Muscle layer of duodenum (tissue), 2 donors: Measurements from ENCODE around the gene RRM2.

ENCODE experiments used
- H3K27ac ChIP-seq: one replicate; pipeline ENCODE4 v1.7.0; 2013; ENCODE audit warnings: mild to moderate bottlenecking, low read length
- H3K27me3 ChIP-seq: one replicate; pipeline ENCODE4 v1.7.0; 2013; ENCODE audit warnings: low read depth, mild to moderate bottlenecking, control low read depth, low read length
- H3K36me3 ChIP-seq, 2 donors: one replicate each; pipeline ENCODE4 v1.7.0; 2013; ENCODE audit warnings: low read length in 2 of 2, control low read depth in 1 of 2, mild to moderate bottlenecking in 1 of 2; ENCODE audit not compliant: insufficient read depth in 2 of 2, control insufficient read depth in 1 of 2
- H3K4me1 ChIP-seq, 2 donors: one replicate each; pipeline ENCODE4 v1.7.0; 2013; ENCODE audit warnings: low read length in 2 of 2, mild to moderate bottlenecking in 2 of 2, control low read depth in 1 of 2, moderate library complexity in 1 of 2; ENCODE audit not compliant: insufficient read depth in 2 of 2, control insufficient read depth in 1 of 2
- H3K4me3 ChIP-seq, 2 donors: one replicate each; pipeline ENCODE4 v1.7.0; 2013; ENCODE audit warnings: low read length in 2 of 2, low read depth in 1 of 2, mild to moderate bottlenecking in 1 of 2
- H3K9me3 ChIP-seq, 2 donors: one replicate each; pipeline ENCODE4 v1.7.0; 2013; ENCODE audit warnings: low read length in 2 of 2, control low read depth in 1 of 2, mild to moderate bottlenecking in 1 of 2; ENCODE audit not compliant: control insufficient read depth in 1 of 2
- donor health status: healthy.

Gene RRM2

GRCh38 chr2:10080536-10081304, 41.8 kb upstream of the RRM2 start:
- Histone ChIP-seq H3K27ac (no peak overlapping the region), H3K4me3 (peak overlapping the region in 1 of 2 donors; percentile 59), H3K27me3 (peaks cover 9% of the 10 kb centered on the region), H3K9me3 (no peaks in the 10 kb centered on the region), H3K4me1 (peaks cover 0 to 33% of the 10 kb centered on the region in 2 donors), H3K36me3 (no peaks in the 10 kb centered on the region)

- Histone ChIP-seq H3K27ac (no peak overlapping the region), H3K4me3 (no peak overlapping the region), H3K27me3 (peaks cover 7% of the 10 kb centered on the region)
Observed at GRCh38 chr2:10083046-10083445, 39.5 kb upstream of the RRM2 start.

GRCh38 chr2:10083692-10084211, 38.8 kb upstream of the RRM2 start:
- Histone ChIP-seq H3K4me3 (peak overlapping the region in 1 of 2 donors; percentile 33), H3K27me3 (no peaks in the 10 kb centered on the region), H3K36me3 (no peaks in the 10 kb centered on the region), H3K9me3 (no peaks in the 10 kb centered on the region), H3K4me1 (peaks cover 0 to 26% of the 10 kb centered on the region in 2 donors), H3K27ac (no peak overlapping the region)

More at GRCh38 chr2:10083046-10083445, 39.5 kb upstream of the RRM2 start:
- Histone ChIP-seq H3K4me1 (peaks cover 0 to 32% of the 10 kb centered on the region in 2 donors), H3K36me3 (no peaks in the 10 kb centered on the region), H3K9me3 (no peaks in the 10 kb centered on the region)

GRCh38 chr2:10084223-10084865, 38.2 kb upstream of the RRM2 start:
- Histone ChIP-seq H3K9me3 (no peaks in the 10 kb centered on the region), H3K4me3 (no peak overlapping the region), H3K27me3 (no peaks in the 10 kb centered on the region), H3K4me1 (peaks cover 0 to 23% of the 10 kb centered on the region in 2 donors), H3K36me3 (no peaks in the 10 kb centered on the region), H3K27ac (no peak overlapping the region)

GRCh38 chr2:10085043-10085667, 37.4 kb upstream of the RRM2 start:
- Histone ChIP-seq H3K27ac (no peak overlapping the region), H3K27me3 (no peaks in the 10 kb centered on the region)

GRCh38 chr2:10085668-10086059, 36.9 kb upstream of the RRM2 start:
- no peak overlapping the region for H3K4me3 ChIP-seq
- H3K27me3 ChIP-seq, result no peaks in the 10 kb centered on the region
- H3K36me3 ChIP-seq, result no peaks in the 10 kb centered on the region
- H3K27ac ChIP-seq, result no peak overlapping the region
- H3K9me3 ChIP-seq, result no peaks in the 10 kb centered on the region
- H3K4me1 ChIP-seq, result peaks cover 0 to 19% of the 10 kb centered on the region in 2 donors

More at GRCh38 chr2:10085043-10085667, 37.4 kb upstream of the RRM2 start:
- H3K4me3 ChIP-seq, result no peak overlapping the region
- H3K4me1 ChIP-seq, result peaks cover 0 to 21% of the 10 kb centered on the region in 2 donors
- H3K36me3 ChIP-seq, result no peaks in the 10 kb centered on the region
- no peaks in the 10 kb centered on the region for H3K9me3 ChIP-seq

- Histone ChIP-seq H3K4me3 (no peak overlapping the region), H3K27me3 (no peaks in the 10 kb centered on the region), H3K9me3 (no peaks in the 10 kb centered on the region), H3K27ac (no peak overlapping the region), H3K36me3 (no peaks in the 10 kb centered on the region), H3K4me1 (peaks cover 0 to 21% of the 10 kb centered on the region in 2 donors)
Observed at GRCh38 chr2:10086950-10087349, 35.6 kb upstream of the RRM2 start.

- no peaks in the 10 kb centered on the region for H3K36me3 ChIP-seq
- H3K27ac ChIP-seq, result no peak overlapping the region
- H3K4me1 ChIP-seq, result peaks cover 0 to 21% of the 10 kb centered on the region in 2 donors
- H3K27me3 ChIP-seq, result no peaks in the 10 kb centered on the region
- no peak overlapping the region for H3K4me3 ChIP-seq
- H3K9me3 ChIP-seq, result no peaks in the 10 kb centered on the region
Observed at GRCh38 chr2:10087360-10087759, 35.2 kb upstream of the RRM2 start.

GRCh38 chr2:10089565-10090190, 32.9 kb upstream of the RRM2 start:
- no peak overlapping the region for H3K4me3 ChIP-seq
- H3K27me3 ChIP-seq, result no peaks in the 10 kb centered on the region
- H3K27ac ChIP-seq, result no peak overlapping the region
- no peaks in the 10 kb centered on the region for H3K9me3 ChIP-seq
- H3K36me3 ChIP-seq, result no peaks in the 10 kb centered on the region
- peaks cover 0 to 5% of the 10 kb centered on the region in 2 donors for H3K4me1 ChIP-seq

GRCh38 chr2:10091182-10091888, 31.2 kb upstream of the RRM2 start:
- H3K36me3 ChIP-seq, result no peaks in the 10 kb centered on the region
- no peak overlapping the region for H3K27ac ChIP-seq
- peaks cover 0 to 5% of the 10 kb centered on the region in 2 donors for H3K4me1 ChIP-seq
- H3K27me3 ChIP-seq, result no peaks in the 10 kb centered on the region
- H3K9me3 ChIP-seq, result no peaks in the 10 kb centered on the region
- H3K4me3 ChIP-seq, result peak overlapping the region in 1 of 2 donors; percentile 54
